ENCODE measurements around the gene SRXN1. TPM values are rescaled to one million over a fixed set of nuclear protein-coding genes. Genes with fewer than 3 reads are reported as not detected.

Gene SRXN1
- polyA plus RNA-seq, 1 experiment = 50.9 TPM

- Histone ChIP-seq H3K36me3 (ENCODE audit: control insufficient read depth, insufficient read depth, low read length) (no peaks in the 10 kb centered on the region), H3K27me3 (ENCODE audit: control insufficient read depth, insufficient read depth, low read length) (peaks cover 34% of the 10 kb centered on the region), H3K4me3 (ENCODE audit: low read depth, low read length) (no peak overlapping the region)
- CTCF ChIA-PET = interaction anchor here (0.9 to 5.2 kb wide), 3 partner anchors 8 to 54 kb away, joined by 4 to 27 read pairs (median 4); no protein-coding TSS in a partner anchor
- POLR2A ChIA-PET = no interaction called here
- no peak for TF ChIP-seq CTCF (IDR thresholded peaks at IDR 0.05; ENCODE audit: insufficient read depth, low read depth, low read length)
- DNase-seq (ENCODE audit: low read depth) = no peak
Observed at GRCh38 chr20:675033-675452, 22.0 kb upstream of the SRXN1 start.

GRCh38 chr20:673603-674001, 20.6 kb upstream of the SRXN1 start:
- peaks cover 34% of the 10 kb centered on the region for H3K27me3 ChIP-seq (ENCODE audit: control insufficient read depth, insufficient read depth, low read length)

GRCh38 chr20:672963-673602, 20.1 kb upstream of the SRXN1 start:
- peaks cover 35% of the 10 kb centered on the region for H3K27me3 ChIP-seq (ENCODE audit: control insufficient read depth, insufficient read depth, low read length)
- no peak for TF ChIP-seq CTCF (IDR thresholded peaks at IDR 0.05; ENCODE audit: insufficient read depth, low read depth, low read length)
- no peak for DNase-seq (ENCODE audit: low read depth)
- no peak overlapping the region for H3K4me3 ChIP-seq (ENCODE audit: low read depth, low read length)
- ChIA-PET POLR2A (no interaction called here), CTCF (interaction anchor here (0.5 to 0.6 kb wide), 2 partner anchors 28 to 46 kb away, joined by 3 read pairs; no protein-coding TSS in a partner anchor)
- H3K36me3 ChIP-seq (ENCODE audit: control insufficient read depth, insufficient read depth, low read length) = no peaks in the 10 kb centered on the region

More at GRCh38 chr20:673603-674001, 20.6 kb upstream of the SRXN1 start:
- DNase-seq (ENCODE audit: low read depth) = no peak
- ChIA-PET CTCF (interaction anchor here (0.5 to 0.9 kb wide), 4 partner anchors 28 to 113 kb away, joined by 3 read pairs; no protein-coding TSS in a partner anchor), POLR2A (no interaction called here)
- H3K36me3 ChIP-seq (ENCODE audit: control insufficient read depth, insufficient read depth, low read length) = no peaks in the 10 kb centered on the region
- H3K4me3 ChIP-seq (ENCODE audit: low read depth, low read length) = no peak overlapping the region
- no peak for TF ChIP-seq CTCF (IDR thresholded peaks at IDR 0.05; ENCODE audit: insufficient read depth, low read depth, low read length)

GRCh38 chr20:671252-672030, 18.4 kb upstream of the SRXN1 start:
- Histone ChIP-seq H3K36me3 (ENCODE audit: control insufficient read depth, insufficient read depth, low read length) (no peaks in the 10 kb centered on the region), H3K27me3 (ENCODE audit: control insufficient read depth, insufficient read depth, low read length) (peaks cover 31% of the 10 kb centered on the region), H3K4me3 (ENCODE audit: low read depth, low read length) (no peak overlapping the region)
- ChIA-PET CTCF (interaction anchor here (1.3 kb wide), 1 partner anchor 111 kb away, joined by 3 read pairs; no protein-coding TSS in a partner anchor), POLR2A (no interaction called here)
- TF ChIP-seq CTCF (IDR thresholded peaks at IDR 0.05; ENCODE audit: insufficient read depth, low read depth, low read length) = no peak
- no peak for DNase-seq (ENCODE audit: low read depth)

- CTCF ChIA-PET = interaction anchor here (0.7 to 6.8 kb wide), 7 partner anchors 9 to 107 kb away, joined by 3 to 49 read pairs (median 5); no protein-coding TSS in a partner anchor
- DNase-seq (ENCODE audit: low read depth) = no peak
- POLR2A ChIA-PET = no interaction called here
- H3K36me3 ChIP-seq (ENCODE audit: control insufficient read depth, insufficient read depth, low read length) = no peaks in the 10 kb centered on the region
- peaks cover 34% of the 10 kb centered on the region for H3K27me3 ChIP-seq (ENCODE audit: control insufficient read depth, insufficient read depth, low read length)
- TF ChIP-seq CTCF (IDR thresholded peaks at IDR 0.05; ENCODE audit: insufficient read depth, low read depth, low read length) = no peak
- no peak overlapping the region for H3K4me3 ChIP-seq (ENCODE audit: low read depth, low read length)
Observed at GRCh38 chr20:669573-669972, 16.6 kb upstream of the SRXN1 start.
